NCI-H2029 treated with DMSO at 0.1 percent for 48 hours (cell line): ENCODE measurements around the gene TCF19.

Experiments used
- DNase-seq: peaks from one replicate; lab custom pipeline; 2025; lab: John Stamatoyannopoulos, UW

TCF19 gene, protein sequence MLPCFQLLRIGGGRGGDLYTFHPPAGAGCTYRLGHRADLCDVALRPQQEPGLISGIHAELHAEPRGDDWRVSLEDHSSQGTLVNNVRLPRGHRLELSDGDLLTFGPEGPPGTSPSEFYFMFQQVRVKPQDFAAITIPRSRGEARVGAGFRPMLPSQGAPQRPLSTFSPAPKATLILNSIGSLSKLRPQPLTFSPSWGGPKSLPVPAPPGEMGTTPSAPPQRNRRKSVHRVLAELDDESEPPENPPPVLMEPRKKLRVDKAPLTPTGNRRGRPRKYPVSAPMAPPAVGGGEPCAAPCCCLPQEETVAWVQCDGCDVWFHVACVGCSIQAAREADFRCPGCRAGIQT

DNA sequence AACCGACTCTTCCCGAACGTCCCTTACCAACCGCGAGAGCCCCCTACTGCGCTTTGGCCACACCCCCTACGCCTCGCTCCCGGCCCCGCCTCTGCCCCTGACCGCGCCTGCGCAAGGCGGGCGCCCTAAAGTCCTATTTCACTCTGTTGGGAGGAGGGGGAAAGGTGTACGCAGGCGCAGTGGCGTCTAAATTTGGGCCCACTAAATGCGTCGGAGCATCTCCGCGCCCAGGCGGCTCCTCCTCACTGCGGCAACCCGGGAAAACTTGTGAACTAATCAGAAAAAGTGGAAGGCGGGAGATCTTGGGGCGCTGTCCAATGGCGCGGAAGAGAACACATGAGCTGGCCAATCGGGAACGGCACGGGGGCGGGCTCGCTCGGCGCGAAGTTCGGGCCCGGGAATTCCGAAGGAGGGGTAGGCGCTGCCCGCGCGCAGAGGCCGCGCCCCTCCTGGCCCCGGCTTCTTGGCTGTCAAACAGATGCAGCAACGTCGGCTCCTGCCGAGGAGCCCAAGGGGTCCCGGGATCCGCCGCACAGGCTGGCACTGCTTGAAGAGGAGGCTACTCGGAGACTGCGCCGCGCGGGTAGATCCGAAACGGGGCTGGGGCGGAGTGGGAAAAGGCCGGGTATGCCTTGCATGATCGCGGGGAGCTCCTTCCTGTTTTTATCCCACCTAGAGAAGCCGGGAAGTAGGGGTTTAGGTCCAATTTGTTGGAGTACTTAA lies at the start of gene TCF19:
Gene TCF19, plus strand, starts transcription at position 450 of the 723 bp plus-strand sequence. CDS start 881 bp downstream, outside the sequence.
- DNase-seq, result peak; percentile 98

DNA sequence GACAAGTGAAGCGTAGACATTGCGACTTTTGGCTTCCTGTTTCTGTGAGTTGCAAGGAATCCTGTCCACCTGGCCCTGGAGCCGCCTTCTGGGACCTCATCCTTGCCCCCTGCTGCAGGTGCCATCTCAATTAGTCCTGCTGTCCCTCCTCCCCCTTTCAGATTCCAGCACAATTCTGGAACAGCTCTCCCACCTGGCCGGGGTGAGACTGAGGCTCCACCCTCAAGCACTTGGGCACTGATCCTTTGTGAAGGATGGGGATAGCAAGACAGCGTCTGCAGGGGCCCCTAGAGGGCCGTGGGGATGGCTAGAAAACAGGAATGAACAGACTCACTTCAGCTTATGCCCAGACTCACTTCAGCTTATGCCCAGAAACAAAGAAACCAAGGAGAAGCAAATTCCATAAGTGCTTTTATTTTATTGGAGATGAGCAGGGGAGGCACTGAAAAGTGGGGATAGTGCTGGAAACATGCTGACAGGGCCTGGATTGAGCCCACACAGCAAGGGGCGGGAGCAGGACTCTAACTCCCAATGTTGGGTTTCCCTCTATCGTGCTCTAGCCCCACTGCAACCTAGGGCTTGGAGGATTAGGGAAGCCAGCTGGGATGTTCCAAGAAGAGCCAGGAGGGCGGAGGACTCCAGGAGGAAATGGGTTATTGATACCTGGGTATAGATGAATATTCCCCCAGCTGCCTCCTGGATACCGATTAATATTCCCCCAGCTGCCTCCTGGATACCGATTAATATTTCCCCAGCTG lies 47.4 kb upstream of the TCF19 start:
- no peak for DNase-seq

DNA sequence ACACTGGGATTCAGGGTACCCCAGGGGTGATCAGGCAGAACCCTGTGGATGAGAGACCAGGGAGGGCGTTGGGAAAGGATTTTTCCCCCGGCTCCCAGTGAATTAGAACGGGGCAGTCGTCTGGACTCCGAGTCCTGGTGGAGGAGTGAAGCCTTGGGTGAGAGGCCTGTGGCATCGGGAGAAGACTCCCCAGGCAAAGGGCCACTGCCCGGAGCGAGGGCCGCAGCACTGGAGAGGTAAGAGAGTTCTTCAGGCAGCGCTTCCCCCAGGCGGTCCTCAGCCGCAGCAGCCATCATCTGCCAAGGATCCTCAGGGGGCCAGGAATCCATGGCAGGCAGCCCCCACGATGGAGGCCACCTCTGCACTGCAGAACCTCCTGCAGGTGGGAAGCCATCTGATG lies 46.7 kb upstream of the TCF19 start:
- no peak for DNase-seq

DNA sequence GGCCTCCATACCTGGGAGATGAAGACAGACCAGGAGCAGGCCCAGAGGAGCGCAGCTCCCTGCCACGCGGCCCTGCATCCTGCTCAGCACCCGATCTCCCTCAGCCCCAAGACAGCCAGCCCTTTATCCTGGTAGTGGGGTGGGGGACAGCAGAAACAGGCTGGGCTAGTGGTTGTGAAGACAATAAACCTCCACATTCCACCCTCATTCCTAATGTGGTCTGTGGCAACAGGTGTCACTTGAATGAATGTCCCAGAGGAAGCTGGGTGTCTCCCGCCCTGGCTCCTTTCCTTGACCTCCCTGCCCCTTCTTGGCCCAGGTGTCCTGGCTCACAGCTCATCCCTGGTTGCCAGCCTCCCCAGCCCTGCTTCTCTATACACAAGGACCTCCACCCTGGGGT lies 45.9 kb upstream of the TCF19 start, which contains the start of gene C6orf15:
Gene C6orf15, minus strand, starts transcription at position 98 of the 400 bp plus-strand sequence. Its CDS starts 20 bp downstream, at position 78.
- no peak for DNase-seq

DNA sequence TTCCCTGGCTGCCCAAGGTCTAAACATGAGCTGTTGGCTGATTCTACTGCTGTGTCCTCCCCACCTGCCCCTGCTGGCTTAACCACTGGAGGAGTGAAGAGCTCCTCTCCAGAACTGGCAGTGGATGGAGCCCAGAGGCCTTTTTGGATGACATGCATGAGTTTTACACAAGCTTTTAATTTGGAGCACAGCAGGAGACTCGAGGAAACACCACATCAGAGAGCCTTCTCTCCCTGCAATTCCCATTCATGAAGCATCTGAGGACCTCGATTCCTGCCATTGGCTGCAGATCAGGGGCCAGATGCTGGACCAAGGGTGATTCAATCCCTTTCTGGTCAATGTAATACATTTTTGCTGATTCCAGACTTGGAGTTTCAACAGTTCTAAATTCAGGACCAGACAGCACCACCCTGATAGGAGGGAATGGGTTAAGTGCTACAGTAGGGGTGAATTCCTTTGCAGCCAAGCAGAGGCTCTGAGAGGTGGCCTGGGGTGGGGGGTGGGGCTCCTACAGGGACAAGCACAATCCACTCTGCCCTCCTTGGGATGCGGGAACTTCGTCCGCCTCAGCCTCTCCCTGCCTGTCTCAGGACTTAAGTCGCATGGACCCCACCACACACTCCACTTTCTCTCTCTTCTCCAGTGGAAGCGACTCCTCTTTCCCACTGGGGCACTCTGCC lies 44.4 kb upstream of the TCF19 start:
- DNase-seq, result no peak

DNA sequence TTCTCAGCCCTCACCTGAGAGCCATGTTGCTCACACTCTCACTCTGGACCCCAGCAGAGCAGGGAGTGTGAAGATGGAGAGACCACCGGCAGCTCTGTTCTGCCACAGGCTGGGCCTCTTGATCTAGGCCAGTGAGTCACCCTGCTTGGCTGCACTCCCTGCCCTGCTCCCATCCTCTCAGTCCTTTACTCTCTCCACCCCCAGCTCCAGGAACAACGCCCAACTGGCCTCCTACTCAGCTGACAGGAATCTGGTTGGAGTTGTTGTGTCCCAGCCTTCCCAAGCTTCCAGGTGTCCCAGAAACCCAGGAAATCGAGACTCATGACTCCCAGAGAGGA lies 43.9 kb upstream of the TCF19 start, which contains the start of gene PSORS1C1:
Gene PSORS1C1, plus strand, starts transcription at position 260 of the 338 bp plus-strand sequence. CDS start 14,833 bp downstream, outside the sequence.
- DNase-seq, result no peak

DNA sequence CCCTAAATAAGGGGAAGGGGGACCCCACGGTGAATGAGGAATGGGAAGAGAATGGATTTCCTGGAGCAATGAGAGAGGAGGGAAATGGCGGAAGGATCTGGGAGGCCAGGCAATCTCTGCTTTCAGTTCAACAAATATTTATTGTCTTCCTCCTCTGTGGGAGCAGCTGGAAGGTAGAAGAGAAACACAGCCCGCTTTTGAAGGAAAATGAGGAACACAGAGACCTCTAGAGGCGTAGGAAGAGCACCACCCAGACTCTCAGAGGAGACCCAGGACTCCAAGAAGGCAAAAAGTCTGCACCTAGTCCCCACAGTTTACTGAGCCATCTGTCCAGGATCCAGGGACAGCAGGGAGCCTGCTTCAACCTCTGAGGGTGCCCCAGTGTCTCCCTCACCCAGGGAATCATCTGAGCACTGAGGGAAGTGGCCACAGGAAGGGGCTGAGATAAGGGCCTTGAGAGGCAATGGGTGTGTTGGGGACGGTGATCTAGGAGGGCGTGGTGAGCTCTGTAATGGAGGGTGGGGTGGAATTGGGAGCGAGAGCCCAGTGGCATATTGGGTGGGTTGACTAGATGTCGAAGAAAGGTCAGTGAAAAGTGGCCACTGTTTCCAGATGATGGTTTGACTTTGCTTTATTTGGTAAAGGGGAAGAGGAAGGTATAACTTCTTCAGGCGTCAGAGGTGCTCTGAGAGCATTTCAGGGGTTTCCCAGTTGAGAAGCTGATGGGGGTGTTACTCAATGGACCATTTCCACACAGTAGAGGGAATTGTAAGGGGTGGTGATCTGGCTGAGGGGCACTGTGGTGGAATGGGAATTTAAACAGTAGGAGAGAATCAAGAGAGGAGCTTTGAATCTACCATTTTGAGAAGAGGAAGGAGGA lies 43.2 kb upstream of the TCF19 start:
- DNase-seq, result no peak

DNA sequence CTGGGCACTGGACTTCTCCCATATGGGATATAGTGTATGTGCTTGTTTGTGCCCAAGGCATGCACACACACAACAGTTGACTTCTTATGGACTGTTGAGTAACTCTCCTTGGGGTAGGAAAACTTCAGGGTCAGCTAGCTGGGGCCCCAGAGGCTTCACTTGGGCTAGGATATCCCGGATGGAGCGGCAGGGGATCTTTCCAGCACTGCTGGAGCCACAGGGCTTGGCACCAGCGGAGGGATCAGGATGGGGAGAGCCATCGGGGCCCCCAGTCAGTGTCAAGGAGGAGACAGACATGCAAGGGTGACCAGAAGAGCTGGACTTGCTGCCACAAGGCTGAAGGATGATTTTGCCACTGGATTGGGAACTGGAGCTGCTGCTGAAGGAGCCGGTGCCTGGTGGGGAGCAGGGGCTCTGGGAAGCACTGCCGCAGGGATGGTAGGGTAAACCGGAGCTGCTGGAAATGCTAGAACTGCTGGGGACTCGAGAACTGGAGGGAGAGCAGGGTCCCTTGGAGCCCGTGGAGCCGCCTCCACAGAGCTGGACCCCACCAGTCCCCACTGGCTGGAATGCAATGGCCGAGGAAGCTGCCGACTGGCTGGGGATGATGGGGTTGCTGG lies 42.3 kb upstream of the TCF19 start:
- no peak for DNase-seq

DNA sequence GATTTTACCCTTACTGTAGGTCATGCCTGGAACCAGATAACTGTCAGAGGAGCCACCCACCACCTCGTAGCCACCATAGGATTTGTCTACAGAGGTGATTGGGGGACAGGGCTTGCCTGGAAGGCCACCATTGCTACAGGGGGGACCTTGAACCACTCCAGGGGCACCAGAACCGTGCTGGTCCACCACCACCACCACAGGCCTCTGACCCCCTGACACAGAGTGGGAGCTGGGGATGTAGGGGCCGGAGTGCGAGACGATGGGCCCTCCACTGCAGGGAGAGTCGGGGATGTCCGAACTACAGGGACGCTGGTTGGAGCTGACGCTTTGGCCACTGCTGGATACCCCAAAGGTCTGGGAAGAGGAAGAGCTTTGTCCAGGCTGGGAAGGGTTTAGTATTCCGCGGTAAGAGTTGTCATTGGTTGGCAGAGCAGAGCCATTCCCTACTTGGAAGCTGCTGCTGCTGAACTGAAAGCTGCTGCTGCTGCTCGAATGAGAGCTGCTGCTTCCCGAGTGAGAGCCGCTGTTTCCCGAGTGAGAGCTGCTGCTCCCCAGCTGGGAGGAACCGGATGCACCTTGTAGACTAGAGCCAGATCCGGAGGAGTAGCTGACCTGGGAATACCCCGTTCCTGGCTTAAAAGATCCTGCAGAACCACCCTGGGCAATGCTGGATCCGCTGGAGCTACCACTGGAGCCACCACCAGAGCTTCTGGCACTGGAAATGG lies 41.6 kb upstream of the TCF19 start:
- DNase-seq, result no peak

DNA sequence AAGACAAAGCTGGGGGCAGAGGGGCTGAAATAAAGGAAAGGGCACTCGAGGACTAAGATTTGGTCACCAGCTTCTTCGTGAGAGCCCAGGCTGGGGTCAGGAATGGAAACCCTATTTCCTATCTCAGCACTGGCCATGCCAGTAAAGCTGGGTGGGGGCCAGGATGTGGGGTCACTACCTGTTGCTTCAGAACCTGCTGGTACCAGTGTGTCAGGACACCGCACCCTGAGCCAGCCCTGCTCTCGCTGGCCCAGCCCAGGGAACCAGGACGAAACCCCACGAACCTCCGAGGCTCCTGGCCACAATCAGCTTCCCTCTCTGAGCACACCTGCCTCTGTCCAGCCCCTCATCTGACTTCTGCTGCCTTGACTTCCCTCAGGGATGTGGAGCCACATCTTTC lies 40.2 kb upstream of the TCF19 start:
- DNase-seq, result no peak

DNA sequence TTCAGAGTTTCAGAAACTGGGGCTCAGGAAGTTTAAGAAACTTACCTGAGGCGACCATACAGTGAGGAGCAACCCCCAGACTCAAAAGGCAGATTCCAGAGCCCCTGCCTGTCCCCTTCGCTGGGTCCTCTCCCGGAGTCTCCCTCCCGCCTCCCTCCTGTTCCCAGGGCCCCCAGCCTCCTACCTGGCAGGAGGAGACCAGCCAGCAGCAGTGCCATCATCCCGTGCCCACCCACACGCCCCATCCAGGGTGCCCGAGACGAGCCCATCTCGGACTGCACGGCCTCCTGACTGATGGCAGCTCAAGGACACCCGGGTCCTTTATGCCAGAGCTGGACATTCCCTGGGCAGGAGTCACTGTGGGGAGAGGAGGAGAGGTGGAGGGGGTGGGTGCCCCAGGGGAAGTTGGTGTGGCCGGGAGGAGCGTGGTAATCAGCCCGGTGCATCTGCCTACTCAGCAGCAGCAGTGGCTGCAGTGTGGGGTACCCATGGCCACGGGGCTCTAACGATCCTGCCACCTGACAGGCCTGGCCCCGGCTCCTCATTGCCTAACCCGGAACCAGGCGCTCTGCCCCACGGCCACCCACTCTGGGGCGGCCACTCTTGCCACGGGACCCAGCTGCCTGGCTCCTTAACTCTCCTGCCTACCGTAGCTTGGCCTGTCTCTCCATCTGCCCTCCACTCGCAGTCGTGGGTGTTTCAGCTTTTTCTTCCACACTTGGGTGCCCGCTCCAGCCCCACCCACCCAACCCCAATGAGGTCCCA lies 38.1 kb upstream of the TCF19 start, which contains the start of gene CDSN:
Gene CDSN, minus strand, starts transcription at position 296 of the 765 bp plus-strand sequence. Its CDS starts 27 bp downstream, at position 269.
- DNase-seq, result no peak

DNA sequence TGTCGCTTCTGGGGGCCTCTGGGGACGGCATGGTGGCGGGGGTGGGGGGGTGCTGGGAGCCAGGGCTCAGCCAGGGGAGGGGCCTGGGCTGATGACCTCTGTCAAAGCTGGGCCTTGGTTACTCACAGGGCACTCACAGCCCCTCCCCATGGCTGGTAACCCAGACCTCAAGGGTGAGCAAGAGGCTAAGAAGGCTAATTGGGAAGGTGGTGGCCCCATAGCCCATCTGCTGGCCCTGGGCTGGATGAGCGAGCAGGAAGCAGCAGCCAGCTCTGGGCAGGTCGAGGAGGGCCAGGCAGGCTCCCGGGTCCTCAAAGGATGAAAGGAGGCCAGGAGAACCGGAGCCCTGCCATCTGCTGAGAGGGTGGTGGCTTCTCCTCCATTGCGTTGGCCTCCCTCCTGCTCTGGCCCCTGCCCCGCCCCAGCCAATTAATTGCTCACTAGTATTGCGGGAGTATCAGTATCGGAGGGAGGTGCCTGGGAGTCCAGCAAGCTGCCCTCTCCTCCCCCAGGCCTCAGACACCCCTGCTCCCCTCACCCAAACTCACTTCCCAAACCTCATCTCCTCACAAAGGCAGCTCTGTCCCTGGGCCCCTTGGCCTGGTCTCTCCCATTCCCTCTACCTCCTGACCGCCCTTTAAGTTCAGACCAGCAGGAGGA lies 37.1 kb upstream of the TCF19 start:
- DNase-seq, result no peak

DNA sequence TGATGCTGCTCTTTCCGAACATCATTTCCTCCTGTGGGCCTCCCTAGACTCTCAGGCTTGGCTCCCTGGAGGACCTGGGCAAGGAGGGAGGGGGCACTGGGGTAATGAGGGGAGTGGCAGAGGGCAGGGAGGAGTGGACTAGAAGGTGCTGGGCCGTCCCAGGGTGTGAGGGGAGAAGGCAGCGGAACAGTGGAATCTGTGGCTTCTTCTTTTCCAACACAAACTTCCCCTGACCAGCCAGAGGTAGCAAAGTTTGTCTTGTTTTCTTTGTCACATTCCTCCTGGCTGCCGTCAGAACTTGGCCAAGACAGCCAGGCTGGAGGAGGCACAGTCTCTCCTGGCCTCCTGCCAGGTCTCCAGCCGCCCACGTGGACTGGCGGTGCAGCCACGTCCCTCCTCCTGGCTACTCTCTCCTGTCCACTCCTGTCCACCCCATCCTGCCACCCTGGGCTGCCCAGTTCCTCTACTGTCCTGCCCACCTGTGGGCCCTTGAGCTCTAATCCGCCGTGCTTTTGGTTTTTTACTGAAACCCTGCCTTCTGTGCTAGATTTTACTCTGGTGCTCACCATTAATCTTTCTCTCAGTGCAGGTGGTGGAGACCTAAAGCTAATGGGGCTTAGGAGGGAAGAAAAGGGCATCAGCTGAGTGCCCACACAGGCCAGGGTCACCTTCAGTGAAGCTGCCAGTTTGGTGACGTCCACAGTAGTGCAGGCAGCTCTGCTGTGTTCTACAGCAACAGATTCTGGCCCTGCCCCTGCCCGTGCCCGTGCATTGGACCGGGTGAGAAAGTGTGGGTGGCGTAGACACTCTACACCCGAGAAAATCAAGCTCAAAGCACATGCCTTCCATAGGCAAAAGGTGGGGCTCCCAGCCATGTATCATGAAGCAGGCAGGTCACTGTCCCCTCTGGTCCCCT lies 35.3 kb upstream of the TCF19 start:
- no peak for DNase-seq

DNA sequence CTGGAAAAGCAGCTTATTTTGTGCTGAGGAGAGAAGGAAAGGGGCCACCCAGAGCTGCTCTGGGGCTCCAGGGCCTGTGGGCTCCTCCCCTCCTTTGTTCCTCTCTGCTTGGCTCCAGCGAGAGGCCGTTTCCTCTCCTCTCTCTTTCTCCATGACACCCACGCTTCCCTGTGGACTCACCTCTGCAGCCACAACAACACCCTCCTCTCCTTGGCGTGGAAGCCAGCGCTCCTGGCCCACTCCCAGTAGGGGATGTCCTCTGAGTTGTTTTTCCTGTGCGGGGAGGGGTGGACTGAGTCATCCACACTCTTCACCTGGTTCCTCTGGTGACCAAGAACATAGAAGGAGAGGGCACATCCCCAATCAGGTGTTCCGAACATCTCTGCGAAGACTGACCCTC lies 33.2 kb upstream of the TCF19 start:
- DNase-seq, result no peak

DNA sequence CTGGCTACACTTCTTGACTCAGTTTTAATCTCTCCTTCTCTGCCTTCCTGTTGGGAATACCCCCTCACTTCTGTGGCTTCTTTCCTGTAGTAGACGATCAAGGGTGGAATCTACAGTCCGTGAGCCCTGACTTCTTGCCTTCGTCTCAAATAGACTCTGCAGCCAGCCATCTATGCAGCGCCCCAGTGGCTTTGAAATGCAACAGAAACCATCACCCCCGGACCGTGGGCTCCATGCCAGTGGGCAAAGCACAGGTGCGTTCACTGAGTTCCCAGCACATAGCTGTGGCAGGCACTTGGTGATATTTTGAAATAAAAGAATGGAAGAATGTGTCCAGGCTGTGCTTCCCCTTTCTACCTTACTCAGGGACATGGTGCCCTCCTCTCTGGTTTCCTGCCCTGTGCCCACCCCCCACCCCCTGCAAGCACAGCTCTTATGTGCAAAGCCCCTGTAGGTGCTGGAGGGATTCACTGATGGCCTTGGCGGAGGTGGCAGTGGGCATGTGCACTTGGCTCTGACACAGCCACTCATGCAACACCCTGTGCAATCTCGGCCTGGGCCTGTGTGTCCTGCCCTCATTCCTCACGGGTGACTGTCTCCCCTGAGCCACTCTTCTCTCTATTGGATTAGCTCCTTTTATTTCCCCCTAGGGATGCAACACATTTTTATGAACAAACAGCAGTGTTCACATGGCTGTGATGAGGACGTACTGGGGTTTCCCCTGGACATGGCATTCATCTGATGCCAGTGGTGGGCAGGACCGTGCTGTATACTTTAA lies 32.6 kb upstream of the TCF19 start:
- no peak for DNase-seq

DNA sequence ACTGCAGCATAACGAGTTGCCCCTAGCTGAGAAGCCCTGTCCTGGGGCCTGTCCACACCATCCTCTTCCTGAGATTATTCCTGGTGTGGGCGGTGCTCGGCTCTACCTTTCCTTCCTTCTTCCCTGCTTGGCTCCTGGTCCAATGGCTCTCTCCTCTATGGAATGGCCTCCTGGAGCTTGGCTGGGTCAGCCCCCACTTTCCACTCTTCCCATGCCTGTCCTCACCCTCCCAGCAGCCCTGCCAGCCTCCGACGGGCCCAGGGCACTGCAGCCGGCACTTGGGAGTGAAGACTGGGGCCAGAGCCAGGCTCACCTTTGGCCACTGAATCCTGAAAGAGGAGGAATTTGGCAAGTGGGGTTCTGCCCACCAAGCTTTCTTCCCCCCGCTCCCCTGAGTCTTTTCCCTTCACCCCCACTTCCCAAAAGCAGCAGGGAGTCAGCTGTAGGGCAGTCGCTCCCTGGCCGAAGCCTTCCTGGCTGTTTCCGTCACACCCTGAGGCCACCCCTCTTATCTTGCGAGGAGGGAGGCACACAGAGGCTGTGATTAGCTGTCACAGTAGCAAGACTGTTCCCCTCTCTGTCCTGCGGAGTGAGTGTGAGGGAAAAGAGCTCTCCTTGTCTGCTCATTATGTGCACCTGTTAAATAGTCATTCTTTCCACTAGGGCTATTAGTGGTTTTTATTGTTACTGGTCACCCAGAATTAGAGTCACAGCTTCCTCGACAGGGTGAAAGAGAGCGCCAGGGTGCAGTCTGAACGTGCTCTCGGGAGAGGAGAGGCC lies 31.8 kb upstream of the TCF19 start:
- no peak for DNase-seq
